GM21619 (cell line): ENCODE data around the gene TNIK.

Experiments used
- ATAC-seq: cut with Tn5 transposase; IDR thresholded peaks from one replicate; pipeline ENCODE4 v1.9.1; 2021; ENCODE audit not compliant: unreplicated experiment

TNIK gene

DNA sequence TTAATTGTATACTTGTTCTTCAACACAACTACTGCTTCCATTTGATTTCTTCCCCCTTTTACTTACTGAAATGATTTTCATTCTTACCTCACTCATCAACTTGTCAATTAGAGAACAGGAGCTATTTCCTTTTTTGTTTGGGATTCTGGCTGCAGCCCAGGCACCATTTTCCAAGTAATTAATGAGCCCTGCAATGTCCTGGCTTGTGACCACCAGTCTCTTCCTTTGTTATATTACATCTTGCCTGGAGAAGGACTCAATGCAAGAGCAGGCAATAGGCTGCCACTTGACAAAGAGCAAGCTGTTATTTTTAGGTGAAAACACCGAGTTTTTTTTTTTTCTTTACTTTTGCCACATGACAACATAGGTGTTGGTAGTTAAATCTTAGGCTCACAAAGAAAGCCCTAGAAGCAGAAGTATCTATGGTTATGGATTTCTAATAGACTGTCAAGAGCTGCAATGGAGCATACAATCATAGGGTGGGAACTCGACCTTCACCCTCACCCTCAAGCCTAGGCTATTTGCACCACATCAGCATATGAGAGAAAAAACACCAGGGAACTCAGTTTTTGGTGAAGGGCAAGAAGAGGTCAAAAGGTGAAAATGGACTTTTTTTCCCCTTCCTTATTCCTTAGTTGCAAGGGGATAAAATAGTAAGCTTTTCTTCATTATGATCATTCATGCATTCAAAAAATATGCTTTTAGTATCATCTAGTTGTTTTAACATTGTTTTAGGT lies 114.9 kb downstream of the TNIK start:
- no peak for ATAC-seq

DNA sequence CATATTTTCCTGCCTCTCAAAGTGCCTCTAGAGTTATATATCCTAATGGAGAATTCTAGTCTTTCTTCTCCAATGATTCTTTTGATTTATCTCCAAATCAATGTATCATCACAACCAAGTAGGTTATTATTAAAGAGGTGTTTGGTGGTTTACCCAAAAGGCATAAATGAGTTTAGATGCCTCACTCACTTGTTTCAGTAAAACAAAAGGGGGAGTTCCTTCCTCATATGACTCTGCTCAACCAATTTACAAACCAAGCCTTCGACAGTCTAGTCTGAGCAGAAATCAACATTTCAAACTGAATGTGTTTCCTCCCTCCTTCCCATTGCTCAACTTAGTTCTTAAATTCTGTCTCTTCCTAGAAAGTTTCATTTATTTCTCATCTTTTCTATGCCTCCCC lies 116.5 kb downstream of the TNIK start:
- ATAC-seq, result no peak

DNA sequence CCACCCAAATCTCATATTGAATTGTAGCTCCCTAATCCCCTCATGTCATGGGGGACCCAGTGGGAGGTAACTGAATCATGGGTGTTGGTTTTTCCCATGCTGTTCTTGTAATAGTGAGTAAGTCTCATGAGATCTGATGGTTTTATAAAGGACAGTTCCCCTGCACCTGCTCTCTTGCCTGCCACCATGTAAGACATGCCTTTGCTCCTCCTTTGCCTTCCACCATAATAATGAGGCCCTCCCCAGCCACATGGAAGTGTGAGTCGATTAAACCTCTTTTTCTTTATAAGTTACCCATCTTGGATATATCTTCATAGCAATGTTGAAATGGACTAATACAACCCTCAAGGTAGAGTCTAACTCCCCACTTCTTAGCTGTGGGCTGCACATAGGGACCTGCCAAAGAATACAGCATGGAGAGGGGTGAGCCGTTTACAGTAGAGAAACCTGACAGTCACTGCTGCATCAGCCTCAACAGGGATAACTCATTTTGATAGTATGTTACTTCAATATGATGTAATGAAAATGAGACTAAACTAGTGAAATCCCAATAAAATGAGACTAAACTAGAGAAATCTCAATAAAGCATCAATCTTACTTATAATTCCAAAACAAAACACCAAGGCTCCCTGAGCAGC lies 117.3 kb downstream of the TNIK start:
- ATAC-seq, result no peak

- no peak for ATAC-seq
Measured at GRCh38 chr3:171342200-171342599, 118.0 kb downstream of the TNIK start.

DNA sequence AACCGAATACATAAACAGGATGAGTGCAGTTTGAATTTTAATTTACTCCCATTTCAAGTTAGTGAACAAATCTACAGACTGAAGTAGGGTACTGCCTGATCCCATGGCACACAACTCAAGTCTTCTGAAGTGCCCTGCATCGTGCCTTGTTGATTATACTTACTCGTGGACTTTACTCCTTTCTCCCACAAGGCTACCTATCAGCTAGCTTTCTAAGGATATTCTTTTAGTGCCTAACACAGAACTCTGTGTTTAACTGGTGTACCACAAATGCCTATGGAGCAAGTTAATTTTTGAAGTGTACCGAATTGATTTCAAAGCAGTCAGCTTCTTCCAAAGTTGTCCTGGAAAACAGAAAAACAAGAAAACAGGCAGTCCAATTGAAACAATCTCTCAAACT lies 119.8 kb downstream of the TNIK start:
- no peak for ATAC-seq

DNA sequence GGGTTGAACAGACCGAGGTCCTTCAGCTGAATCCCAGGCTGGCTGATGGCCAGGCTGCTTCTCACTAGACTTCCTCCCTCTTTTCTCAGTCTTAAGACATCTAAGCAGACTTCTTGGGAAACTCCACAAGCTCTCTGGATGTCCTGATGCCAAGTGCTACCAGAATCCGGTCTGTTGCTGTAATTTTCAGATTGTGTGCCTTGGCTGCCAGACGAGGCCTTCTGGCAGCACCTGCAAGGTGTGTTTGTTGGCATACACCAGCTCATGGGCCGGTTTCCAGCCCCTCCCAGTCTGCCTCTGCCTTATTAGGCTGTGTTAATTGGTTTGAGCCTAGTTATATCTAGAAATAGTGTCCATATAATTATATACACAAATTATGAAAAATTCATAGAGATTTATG lies 120.6 kb downstream of the TNIK start:
- no peak for ATAC-seq

DNA sequence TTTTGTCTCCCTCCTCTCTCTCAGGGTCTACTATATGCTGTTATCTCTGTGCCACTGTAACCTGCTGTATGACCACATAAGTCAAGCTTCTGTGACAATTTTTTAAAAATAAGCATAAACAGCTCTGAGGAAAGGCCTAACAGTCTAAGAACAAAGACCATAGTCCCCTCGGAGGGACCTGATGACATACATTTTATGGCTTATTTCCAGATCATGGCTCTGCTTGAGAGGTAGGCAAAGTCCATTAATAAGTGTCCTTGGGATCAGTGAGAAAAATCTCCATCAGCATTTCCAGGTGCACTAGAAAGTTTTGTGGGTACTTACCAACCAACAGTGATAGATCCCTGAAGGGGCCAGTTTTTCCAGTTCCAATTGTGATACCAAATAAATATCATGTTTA lies 123.8 kb downstream of the TNIK start:
- no peak for ATAC-seq

DNA sequence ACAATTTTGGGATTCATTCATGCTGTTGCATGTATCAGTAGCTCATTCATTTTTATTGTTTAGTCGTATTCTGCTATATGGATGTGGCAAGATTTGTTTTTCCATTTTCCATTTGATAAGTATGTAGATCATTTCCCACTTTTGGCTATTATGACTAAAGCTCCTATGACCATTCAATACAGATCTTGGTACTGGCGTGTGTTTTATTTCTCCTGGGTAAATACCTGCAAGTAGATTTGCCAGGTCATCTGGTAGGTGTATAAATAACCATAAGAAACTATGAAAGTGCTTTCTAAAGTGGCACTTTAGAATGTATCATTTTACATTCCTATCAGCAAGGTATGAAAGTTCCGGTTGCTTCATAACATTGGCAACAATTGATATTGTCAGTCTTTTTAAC lies 124.6 kb downstream of the TNIK start:
- no peak for ATAC-seq

DNA sequence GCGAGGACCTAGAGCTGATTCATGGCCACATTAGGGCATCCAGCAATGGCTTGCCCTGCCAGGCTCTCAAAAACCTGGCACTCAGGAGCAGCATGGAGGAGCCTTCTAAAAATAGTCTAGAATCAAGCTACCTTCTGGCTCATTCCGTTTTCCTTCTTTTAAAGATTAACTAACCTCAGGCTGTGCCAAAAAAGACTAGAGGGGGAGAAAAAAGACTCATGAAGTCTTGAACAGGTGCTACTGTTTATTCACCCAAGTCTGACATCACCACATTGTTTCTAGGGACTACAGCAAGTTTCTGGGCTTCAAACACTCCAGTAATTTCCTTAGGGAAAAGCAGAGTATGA lies 125.8 kb downstream of the TNIK start:
- ATAC-seq, result no peak

DNA sequence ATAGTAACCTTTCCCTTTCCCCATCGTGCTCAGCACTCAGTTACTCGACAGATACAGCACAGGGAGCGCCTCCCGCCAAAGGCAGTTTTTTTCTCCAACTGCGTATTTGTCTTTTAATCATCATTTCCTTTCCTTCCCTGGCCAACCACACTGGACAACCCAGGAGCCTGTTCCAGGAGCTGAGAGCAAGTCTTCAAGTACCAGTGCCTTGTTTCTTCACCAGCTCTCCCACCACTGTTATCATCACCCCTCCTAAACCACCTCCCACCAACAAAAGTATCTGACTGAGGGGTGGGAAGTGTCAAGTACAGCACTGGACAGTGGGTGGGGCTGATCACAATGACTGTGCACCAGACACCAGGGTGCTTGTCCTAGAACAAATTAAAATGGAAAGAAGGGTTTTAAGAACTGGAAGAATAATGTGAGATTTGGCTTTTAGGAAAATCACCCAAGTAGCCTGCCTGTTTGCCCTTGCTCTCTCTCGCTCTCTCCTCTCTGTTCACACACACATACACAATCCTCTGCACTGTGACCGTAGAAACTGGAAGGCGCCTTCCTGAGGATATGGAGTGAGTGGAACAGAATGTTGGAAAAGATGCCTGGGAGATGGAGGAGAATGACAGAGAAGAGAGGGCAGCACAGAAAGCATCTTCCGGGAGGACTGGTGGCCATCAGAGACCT lies 126.3 kb downstream of the TNIK start:
- no peak for ATAC-seq

DNA sequence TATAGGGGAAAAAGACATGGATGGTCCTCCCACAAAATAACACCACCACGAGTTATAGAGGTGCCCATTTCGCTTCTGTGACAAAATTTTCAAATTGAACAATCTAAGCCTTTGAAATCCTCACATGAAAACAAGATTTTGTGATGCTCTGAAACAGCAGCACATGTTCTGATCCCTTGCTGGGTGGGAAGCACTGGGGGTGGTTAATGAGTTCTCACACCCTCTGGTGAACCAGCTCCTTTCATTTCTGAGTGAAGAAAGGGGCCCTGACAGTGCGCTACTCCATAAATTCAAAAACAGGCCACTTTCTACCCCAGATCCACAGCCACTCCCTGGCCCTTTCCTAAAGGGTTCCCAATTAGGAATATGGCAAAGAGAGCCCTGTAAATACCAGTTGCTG lies 129.3 kb downstream of the TNIK start:
- no peak for ATAC-seq

DNA sequence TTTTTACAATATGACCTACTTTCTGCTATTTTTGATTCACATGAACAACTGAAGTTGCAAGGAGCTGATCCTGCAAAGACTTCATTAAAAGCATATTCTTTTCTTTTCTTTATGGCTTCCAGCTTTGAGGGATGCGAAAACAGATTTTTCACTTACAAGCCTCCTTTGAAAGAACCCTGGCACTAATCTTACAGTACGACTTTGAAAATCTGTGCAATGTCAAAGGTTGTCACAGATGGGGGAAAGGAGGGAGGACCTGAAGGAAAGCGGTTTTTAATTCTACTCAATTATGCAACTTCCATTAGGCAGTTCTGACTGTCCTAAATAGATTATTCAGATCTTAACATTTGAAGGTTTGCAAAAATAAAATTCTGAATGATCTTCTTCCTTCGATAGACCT lies 130.5 kb downstream of the TNIK start:
- no peak for ATAC-seq

DNA sequence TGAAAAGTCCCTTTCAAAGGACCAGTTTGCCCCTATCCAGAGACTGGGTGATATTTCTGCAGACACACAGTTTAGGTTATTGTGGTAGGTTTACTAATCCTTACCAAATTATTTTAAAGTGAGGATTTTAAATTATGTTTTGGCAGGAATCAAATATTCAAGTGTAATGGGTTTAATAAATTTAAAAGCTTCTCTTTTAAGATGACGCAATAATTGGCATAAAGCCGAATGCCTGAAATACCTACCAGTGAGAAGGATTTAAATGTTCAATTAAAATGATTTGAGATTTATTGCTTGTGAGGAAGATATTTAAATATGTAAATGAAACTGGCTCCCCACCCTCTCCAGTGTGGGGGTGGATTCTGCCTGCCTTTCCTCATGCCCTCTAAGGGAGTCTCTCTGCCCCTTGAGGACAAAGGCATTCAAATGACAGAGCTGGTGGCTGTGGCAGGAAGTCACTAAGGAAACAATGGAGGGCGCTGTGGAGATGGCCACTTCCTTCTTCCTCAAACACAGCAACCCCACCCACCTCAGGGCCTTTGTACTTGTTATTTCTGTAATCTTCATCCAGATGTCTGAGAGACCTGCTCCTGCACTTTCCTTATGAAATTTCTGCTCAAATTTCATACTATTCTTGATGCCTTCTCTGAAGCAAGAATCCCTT lies 131.7 kb downstream of the TNIK start:
- ATAC-seq, result no peak

DNA sequence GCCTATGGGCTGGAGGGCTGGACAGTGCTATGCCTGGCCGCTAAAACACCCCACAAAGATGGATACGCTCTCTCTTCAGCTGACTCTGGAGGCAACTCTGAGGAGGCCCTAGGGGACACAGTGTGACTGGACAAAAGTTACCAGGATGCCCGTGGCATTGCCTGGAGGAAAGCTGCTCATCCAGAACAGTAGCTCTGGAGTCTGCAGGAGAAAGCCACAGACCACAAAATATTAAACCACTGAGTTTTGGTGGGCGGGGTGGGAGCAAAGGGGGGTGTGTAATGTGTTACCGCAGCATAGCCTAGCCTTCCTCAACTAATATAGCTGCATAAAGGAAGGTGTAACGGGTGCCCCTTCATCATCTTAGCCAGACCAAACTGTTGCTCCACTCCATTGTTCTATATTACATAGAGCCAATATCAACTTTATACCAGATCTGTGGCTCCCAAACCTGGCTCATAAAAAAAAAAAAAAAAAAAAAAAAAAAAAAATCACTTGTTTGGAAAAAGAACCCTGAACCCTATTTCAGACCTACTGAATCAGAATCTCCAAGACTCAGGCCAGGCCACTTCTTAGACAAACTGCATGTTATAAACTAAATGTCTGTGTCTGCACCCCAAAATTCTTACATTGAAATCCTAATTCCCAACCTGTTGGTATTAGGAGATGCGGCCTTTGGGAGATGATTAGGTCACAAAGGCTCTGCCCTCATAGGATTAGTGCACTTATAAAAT lies 132.6 kb downstream of the TNIK start:
- ATAC-seq, result no peak

DNA sequence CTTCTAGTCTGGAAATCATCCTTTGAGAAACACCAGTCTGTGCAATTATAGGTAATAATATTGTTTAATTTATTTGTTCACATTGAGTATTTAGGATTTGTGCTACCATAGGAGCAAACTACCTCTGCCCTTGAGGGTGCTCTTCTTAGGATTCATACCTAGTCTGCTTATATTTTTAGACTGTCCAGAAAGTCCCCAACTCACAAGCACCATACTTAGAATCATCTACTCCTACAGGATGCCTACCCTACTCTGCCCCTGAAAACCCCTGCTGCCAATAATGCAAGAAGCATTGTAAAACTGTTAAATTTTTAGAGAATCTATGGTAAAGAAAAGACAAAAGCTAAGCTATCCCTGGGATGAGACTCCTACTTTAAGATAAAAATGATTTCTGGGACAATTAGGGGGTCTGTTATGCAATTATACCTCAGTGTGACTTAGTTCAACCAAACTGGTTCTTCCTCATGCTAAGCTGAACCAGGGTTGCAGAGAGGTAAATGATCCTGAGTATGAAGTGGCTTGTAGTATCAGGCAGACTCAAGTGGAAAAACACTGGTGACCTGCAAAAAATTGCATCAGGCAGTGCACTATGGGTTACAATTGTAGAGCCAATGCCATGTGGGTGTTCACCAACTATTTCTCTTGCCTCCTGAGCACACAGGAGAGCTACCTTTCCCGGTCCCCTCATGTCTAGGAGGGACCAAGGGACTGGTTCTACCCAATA lies 133.3 kb downstream of the TNIK start:
- no peak for ATAC-seq

DNA sequence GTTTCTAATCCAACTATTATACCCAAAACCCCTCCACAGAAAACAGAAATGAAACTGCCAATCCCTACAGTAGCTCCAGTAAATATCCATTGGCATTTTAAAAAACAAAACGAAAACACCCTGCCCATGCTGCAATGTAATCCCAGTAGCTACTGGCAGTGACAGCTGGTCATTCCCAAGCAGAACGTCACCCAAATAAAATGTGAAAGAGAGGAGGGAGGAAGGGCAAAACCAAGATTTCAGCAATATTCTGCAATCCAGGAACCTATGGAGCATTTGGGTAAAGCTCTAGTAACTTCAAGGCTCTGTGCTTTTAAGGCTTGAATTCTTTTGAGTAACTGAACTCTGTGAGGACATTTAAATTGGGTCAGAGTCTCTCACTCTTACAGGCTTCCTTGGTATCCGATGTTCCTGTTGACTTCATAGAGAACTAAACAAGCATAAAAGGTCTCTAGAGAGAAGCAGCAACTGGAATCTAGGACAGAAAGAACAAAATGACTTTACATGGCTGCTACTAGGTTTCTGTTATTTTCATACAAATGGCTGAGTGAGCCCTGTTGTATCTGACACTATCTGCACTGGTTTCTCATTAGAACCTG lies 136.2 kb downstream of the TNIK start:
- no peak for ATAC-seq

- no peak for ATAC-seq
Measured at GRCh38 chr3:171321559-171322360, 138.4 kb downstream of the TNIK start.

DNA sequence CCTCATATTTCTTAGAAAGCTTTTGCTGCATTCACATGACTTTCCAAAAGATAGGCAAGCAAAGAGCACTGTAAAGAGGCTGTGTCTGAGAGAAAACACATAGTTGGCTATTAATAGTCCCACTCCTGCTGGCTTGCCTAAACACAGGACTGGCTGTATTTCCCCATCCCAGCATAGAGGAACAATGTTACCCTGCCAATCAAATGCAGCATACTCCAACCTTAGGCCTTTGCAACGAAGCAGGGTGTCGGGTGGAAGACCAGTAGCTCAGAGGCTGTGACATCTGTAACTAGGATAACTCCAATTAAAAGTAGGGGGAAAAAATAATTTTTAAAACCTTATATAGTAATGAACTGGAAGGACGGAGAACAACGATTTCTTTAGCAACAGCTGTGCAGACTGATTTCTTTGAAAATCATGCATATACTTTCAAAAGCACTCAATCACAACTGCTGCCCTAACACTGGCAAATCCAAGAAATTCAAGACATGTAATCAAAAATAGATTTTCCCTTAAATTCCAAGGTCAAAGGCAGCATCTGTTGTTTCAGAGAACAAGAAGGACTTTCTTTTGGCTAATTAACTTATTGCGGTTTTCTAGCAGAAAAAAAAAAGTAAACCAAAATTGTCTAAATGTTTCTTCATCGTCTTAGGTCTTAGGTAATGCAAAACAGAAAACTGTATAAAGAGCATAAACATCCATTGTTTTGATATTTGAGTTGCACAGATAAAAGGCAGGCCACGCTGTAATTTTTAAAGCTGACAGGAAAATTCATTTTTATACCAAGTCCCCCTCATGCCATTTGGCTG lies 139.3 kb downstream of the TNIK start:
- no peak for ATAC-seq

GRCh38 chr3:171317171-171317570 lies 143.0 kb downstream of the TNIK start:
- no peak for ATAC-seq
